GOT3 (cell line): Measurements from ENCODE around the gene MSH5.
"Not testable (repeated sequence)": the region's sequence is repeated elsewhere in the genome, so short reads cannot be mapped to it uniquely, and the experiment has no call there.

ENCODE experiments used
- DNase-seq: peaks from one replicate; lab custom pipeline; 2025; ENCODE audit warnings: mixed read lengths; lab: John Stamatoyannopoulos, UW

The MSH5 gene

GRCh38 chr6:31739639-31740396 lies at the start of gene MSH5:
Gene MSH5, plus strand, starts transcription at chr6:31740005. Its CDS starts 462 bp downstream, at chr6:31740467.
- DNase-seq: peak; percentile 93

DNA sequence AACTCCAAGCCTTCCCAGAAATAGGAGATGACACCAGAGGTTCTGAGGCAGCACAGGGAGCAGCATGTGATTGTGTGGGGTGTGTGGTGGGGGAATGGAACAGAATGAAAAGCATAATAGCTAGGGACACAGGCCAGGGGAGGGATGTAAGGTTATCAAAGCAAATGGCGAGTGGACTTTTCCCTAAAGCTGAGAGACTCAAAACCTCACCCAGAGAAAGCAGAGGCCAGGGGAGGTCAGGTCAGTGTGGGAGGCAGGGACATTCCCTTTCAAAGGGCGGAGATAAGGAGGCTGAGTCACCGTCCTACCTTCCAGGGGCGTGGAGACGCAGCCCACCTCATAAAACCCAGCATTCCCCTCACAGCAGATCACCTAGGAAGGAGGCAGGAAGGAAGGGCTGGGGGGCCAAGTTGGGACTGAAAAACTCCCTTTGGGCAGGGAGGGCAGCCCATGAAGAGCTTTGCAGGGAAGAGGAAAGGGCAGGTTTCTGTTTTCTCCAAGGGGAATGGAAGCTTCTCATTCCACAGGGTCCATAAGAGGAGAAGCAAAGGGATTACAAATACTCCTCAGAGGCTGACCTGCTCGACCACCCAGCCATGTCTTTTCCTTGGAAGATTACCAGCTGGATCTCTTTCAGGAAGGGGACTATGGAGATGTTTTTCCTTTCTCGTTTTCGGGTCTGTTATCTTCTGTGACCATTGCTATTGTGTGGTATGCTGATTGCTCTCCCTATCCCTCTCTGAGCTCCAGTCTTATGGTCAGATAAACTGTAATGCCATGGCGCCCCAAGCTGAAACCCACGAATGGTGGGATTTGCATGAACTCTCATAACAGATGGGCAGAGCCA lies 49.4 kb upstream of the MSH5 start:
- no peak for DNase-seq

GRCh38 chr6:31691078-31691463 lies 48.7 kb upstream of the MSH5 start:
- no peak for DNase-seq

- no peak for DNase-seq
Observed at GRCh38 chr6:31691564-31692108, 48.2 kb upstream of the MSH5 start.

GRCh38 chr6:31692353-31692752 lies 47.5 kb upstream of the MSH5 start:
- no peak for DNase-seq

- DNase-seq: no peak
Observed at GRCh38 chr6:31692886-31693285, 46.9 kb upstream of the MSH5 start.

GRCh38 chr6:31693535-31693934 lies 46.3 kb upstream of the MSH5 start:
- no peak for DNase-seq

DNA sequence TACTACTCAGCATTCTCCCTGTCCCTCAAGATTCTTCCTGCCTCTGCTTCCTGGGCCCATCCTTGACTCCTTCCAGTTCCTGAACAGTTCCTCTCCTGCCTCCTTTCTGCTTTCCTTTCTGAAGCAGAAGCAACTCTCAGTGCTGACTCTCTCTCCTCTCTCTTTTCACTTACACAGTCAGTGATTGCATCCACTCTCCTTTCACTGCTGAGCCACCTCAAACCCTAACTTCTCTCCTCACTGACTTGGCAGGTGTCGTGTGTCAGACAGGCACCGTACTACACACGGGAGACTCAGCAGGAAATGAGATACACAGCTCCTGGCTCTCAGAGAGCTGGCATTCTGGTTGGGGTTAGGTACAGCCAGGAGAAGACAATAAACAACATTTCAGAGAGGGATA lies 42.2 kb upstream of the MSH5 start:
- no peak for DNase-seq

DNA sequence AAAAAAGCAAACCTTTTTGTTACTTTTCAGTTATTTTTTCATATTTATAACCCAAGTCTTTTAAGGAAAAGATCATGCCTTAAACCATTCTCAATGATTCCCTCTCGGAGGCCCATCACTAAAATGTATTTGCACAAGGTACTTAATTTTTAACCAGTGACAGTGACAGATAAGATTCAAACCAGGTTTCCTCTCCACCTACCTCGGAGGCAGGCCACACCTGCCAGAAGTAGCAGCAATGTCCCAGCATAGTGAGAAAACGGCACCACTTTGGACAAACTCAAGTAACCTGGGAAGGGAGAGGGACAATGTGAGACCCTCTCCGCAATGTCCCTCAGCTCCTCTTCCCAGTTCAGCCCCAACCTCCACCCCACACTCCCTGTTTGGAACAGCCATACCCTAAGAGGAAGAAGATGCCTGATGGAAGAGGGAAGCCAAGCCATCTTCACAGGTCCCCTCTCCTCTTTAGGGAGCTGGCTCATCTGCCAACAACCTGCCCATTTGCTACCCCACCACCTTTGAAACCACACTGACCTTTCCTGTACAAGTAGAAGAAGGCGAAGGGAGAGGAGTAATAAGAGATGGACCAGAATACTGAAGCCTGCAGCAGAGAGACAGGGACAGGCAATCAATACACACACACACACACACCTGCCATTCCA lies 38.9 kb upstream of the MSH5 start:
- no peak for DNase-seq

DNA sequence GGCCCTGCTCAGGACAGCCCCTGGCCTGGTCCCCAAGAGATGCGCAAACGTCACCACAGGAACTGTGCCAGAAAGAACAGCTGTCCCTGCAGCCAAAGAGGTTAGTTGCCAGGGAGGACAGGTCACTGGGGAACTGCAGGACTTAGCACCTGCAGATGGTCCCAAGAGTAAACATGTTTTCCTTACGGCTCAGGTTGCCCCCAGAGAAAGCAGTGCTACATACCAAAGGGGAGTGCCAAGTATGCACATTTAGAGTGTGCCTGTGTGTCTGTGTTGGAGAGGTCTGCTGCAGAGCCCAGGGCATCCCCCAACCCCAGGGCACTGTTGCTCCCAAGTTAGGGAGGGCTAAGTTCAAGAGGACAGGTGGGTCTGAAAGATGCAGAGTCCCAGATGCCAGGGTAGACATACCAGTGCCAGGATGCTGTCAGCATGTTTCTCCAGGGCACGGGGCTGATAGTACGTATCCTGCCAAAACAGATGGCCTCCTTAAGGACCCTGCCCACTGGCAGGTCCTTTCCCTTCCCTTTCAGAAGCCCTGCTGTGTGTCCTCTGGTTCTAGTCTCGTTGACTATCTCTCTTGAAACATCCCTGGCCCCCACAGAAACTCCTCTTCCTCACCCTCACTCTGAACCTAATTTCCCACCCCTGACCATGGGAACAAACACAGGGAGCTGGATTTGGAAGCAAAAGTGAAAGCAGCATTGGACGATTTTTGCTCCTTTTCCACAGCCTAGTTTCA lies 38.0 kb upstream of the MSH5 start:
- DNase-seq: no peak

GRCh38 chr6:31702405-31702818 lies 37.4 kb upstream of the MSH5 start:
- DNase-seq: no peak

GRCh38 chr6:31702819-31703716 lies 36.7 kb upstream of the MSH5 start, which contains the start of gene ABHD16A:
Gene ABHD16A, minus strand, starts transcription at chr6:31703324. Its CDS starts 43 bp downstream, at chr6:31703281.
- peak; percentile 82 for DNase-seq

DNA sequence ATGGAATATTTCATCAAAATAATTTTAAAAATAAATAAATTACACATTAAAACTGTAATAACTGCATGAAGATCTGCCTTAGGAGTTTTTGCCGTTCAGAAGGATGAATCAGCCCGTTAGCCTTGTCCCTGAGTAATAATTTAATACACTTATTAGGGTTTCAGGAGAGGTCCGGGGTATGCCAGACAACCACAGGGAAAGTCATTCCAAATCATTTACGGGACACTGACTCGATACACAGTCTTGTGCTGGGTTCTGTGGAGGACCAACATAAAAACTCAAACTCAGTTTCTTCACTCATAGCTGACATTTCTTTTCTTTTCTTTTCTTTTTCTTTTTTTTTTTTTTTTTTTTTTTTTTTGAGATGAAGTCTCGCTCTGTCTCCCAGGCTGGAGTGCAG lies 33.9 kb upstream of the MSH5 start:
- no peak for DNase-seq

DNA sequence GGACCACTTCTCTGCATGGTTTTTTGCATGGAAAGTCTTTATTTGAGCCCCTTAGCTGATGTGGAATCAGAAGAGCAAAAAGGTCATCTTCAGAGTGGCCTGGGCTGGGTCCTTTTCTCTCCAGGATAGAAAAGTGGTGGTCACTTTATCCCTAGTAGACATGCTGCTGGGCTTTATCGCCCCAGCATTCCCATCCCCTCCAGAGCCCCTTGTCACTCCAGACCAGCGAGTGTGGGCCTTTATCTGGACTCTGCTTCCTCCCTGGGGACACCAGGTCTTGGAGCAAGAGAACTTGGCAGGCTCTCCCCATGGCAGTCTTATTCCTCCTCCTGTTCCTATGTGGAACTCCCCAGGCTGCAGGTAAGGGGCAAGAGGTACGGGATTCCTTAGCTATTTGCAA lies 33.2 kb upstream of the MSH5 start, which contains the start of gene LY6G6F:
LY6G6F (plus strand) TSS at position 268 of the 400 bp plus-strand sequence; CDS start at position 309, 41 bp downstream.
- DNase-seq: no peak

- DNase-seq: no peak
Observed at GRCh38 chr6:31707701-31708100, 32.1 kb upstream of the MSH5 start.

- DNase-seq: no peak
Observed at GRCh38 chr6:31708224-31708623, 31.6 kb upstream of the MSH5 start.

GRCh38 chr6:31709157-31709556 lies 30.6 kb upstream of the MSH5 start:
- not testable (repeated sequence) for DNase-seq

- DNase-seq: no peak
Observed at GRCh38 chr6:31710523-31711219, 29.1 kb upstream of the MSH5 start.

- no peak for DNase-seq
Observed at GRCh38 chr6:31711233-31711632, 28.6 kb upstream of the MSH5 start.

- no peak for DNase-seq
Observed at GRCh38 chr6:31712296-31712695, 27.5 kb upstream of the MSH5 start.
